ENCODE data around the gene MCM9.
A peak's percentile ranks its signal among the peaks of the same experiment; 100 is the strongest.

Gene MCM9

GRCh38 chr6:118934461-118935330 lies at the start of gene MCM9:
MCM9 (minus strand) TSS chr6:118935159; CDS start chr6:118931723, 3,436 bp downstream.
- peak; percentile 19 to 90 (median 74) for DNase-seq

GRCh38 chr6:118984342-118984741 lies 49.4 kb upstream of the MCM9 start:
- no peak for DNase-seq

GRCh38 chr6:118982575-118982911 lies 47.6 kb upstream of the MCM9 start:
- no peak for DNase-seq

GRCh38 chr6:118981884-118982574 lies 47.1 kb upstream of the MCM9 start:
- no peak for DNase-seq

- DNase-seq: no peak
Observed at GRCh38 chr6:118980063-118980462, 45.1 kb upstream of the MCM9 start.

GRCh38 chr6:118974790-118975189 lies 39.8 kb upstream of the MCM9 start:
- DNase-seq: no peak

- DNase-seq: no peak
Observed at GRCh38 chr6:118971682-118972081, 36.7 kb upstream of the MCM9 start.

- no peak for DNase-seq
Observed at GRCh38 chr6:118970866-118971265, 35.9 kb upstream of the MCM9 start.

- peak in 1 of 51 donors; percentile 33 for DNase-seq
Observed at GRCh38 chr6:118968416-118968815, 33.5 kb upstream of the MCM9 start.

- DNase-seq: no peak
Observed at GRCh38 chr6:118967239-118967638, 32.3 kb upstream of the MCM9 start.

GRCh38 chr6:118965843-118966370 lies 30.9 kb upstream of the MCM9 start:
- no peak for DNase-seq

GRCh38 chr6:118965371-118965770 lies 30.4 kb upstream of the MCM9 start:
- DNase-seq: no peak

- no peak for DNase-seq
Observed at GRCh38 chr6:118963003-118963402, 28.0 kb upstream of the MCM9 start.

GRCh38 chr6:118959903-118960302 lies 24.9 kb upstream of the MCM9 start:
- no peak for DNase-seq

- DNase-seq: no peak
Observed at GRCh38 chr6:118953391-118953790, 18.4 kb upstream of the MCM9 start.

GRCh38 chr6:118952683-118953082 lies 17.7 kb upstream of the MCM9 start:
- no peak for DNase-seq

- DNase-seq: no peak
Observed at GRCh38 chr6:118945217-118945616, 10.3 kb upstream of the MCM9 start.

- DNase-seq: no peak
Observed at GRCh38 chr6:118940770-118941169, 5.8 kb upstream of the MCM9 start.

GRCh38 chr6:118939683-118940082 lies 4.7 kb upstream of the MCM9 start:
- DNase-seq: peak in 20 of 51 donors; percentile 0 to 66 (median 16)

- no peak for DNase-seq
Observed at GRCh38 chr6:118935978-118936703, 1.2 kb upstream of the MCM9 start.

- no peak for DNase-seq
Observed at GRCh38 chr6:118935331-118935668, 341 bp upstream of the MCM9 start.

GRCh38 chr6:118933855-118934460 lies 1.0 kb downstream of the MCM9 start:
- DNase-seq: peak in 1 of 51 donors; percentile 56

Measured in hypothalamus (tissue), 51 donors.